Germinal center (tissue), 1 donor: Measurements from ENCODE around the gene POLN.
"Not testable (repeated sequence)": the region's sequence is repeated elsewhere in the genome, so short reads cannot be mapped to it uniquely, and the experiment has no call there.

Source experiments
- DNase-seq: peaks from one replicate; pipeline ENCODE4 v3.0.0; 2012; ENCODE audit warnings: mixed read lengths, low spot score

The POLN gene

GRCh38 chr4:2251073-2251794 lies 9.3 kb upstream of the POLN start:
- no peak for DNase-seq

- no peak for DNase-seq
These were observed 8.6 kb upstream of the POLN start for GRCh38 chr4:2250357-2251072.

- no peak for DNase-seq
These were observed 7.8 kb upstream of the POLN start for GRCh38 chr4:2249526-2250356.

- DNase-seq: no peak
These were observed 6.9 kb upstream of the POLN start for GRCh38 chr4:2248821-2249261.

- DNase-seq: no peak
These were observed 6.3 kb upstream of the POLN start for GRCh38 chr4:2248044-2248780.

- DNase-seq: no peak
These were observed 5.5 kb upstream of the POLN start for GRCh38 chr4:2247128-2248043.

- no peak for DNase-seq
These were observed 4.6 kb upstream of the POLN start for GRCh38 chr4:2246384-2247127.

- no peak for DNase-seq
These were observed 3.9 kb upstream of the POLN start for GRCh38 chr4:2245787-2246275.

GRCh38 chr4:2245057-2245786 lies 3.3 kb upstream of the POLN start:
- no peak for DNase-seq

GRCh38 chr4:2243681-2244380 lies 1.9 kb upstream of the POLN start:
- no peak for DNase-seq

GRCh38 chr4:2241003-2241402 lies 918 bp downstream of the POLN start:
- no peak for DNase-seq

GRCh38 chr4:2236944-2237666 lies 4.8 kb downstream of the POLN start:
- DNase-seq: no peak

GRCh38 chr4:2231082-2231481 lies 10.8 kb downstream of the POLN start:
- DNase-seq: no peak

GRCh38 chr4:2226261-2226660 lies 15.7 kb downstream of the POLN start:
- DNase-seq: no peak

GRCh38 chr4:2222838-2223237 lies 19.1 kb downstream of the POLN start:
- DNase-seq: no peak

- not testable (repeated sequence) for DNase-seq
These were observed 20.5 kb downstream of the POLN start for GRCh38 chr4:2221378-2221777.

- peak; percentile 69 for DNase-seq
These were observed 21.8 kb downstream of the POLN start for GRCh38 chr4:2220016-2220630.
